ENCODE results near the gene ZNF367.

Gene ZNF367
- 2.4 to 31.2 (median 9.8) reads per million in 18 experiments for total RNA-seq

- DNase-seq, result peak; percentile 97
These were observed at the start of gene ZNF367 for GRCh38 chr9:96418083-96418919. ZNF367 (minus strand) TSS chr9:96418370; CDS start chr9:96418032, 338 bp downstream.

GRCh38 chr9:96467784-96468183 is 49.6 kb upstream of the ZNF367 start:
- DNase-seq, result no peak

- no peak for DNase-seq
These were observed 46.3 kb upstream of the ZNF367 start for GRCh38 chr9:96464426-96464825.

GRCh38 chr9:96462541-96462940 is 44.4 kb upstream of the ZNF367 start:
- DNase-seq, result no peak

- DNase-seq, result no peak
These were observed 43.2 kb upstream of the ZNF367 start for GRCh38 chr9:96461336-96461735.

GRCh38 chr9:96460882-96461281 is 42.7 kb upstream of the ZNF367 start:
- no peak for DNase-seq

GRCh38 chr9:96460470-96460869 is 42.3 kb upstream of the ZNF367 start:
- DNase-seq, result no peak

GRCh38 chr9:96459268-96460007 is 41.3 kb upstream of the ZNF367 start:
- no peak for DNase-seq

GRCh38 chr9:96458226-96458625 is 40.1 kb upstream of the ZNF367 start:
- no peak for DNase-seq

- peak; percentile 9 to 17 for DNase-seq
These were observed 39.1 kb upstream of the ZNF367 start for GRCh38 chr9:96457266-96457665.

- no peak for DNase-seq
These were observed 35.5 kb upstream of the ZNF367 start for GRCh38 chr9:96453625-96454024.

- no peak for DNase-seq
These were observed 32.7 kb upstream of the ZNF367 start for GRCh38 chr9:96450613-96451528.

GRCh38 chr9:96449845-96450612 is 31.9 kb upstream of the ZNF367 start, which contains the start of gene HABP4:
HABP4 (plus strand) TSS chr9:96450169; CDS start chr9:96450280, 111 bp downstream.
- DNase-seq, result peak; percentile 95 to 97

GRCh38 chr9:96449523-96449844 is 31.3 kb upstream of the ZNF367 start:
- no peak for DNase-seq

GRCh38 chr9:96448546-96449170 is 30.5 kb upstream of the ZNF367 start:
- DNase-seq, result no peak

GRCh38 chr9:96447406-96447805 is 29.2 kb upstream of the ZNF367 start:
- no peak for DNase-seq

GRCh38 chr9:96442491-96442890 is 24.3 kb upstream of the ZNF367 start:
- peak in 1 of 2 donors; percentile 52 for DNase-seq

- DNase-seq, result peak; percentile 64 to 66
These were observed 23.8 kb upstream of the ZNF367 start for GRCh38 chr9:96441798-96442445.

- DNase-seq, result no peak
These were observed 22.6 kb upstream of the ZNF367 start for GRCh38 chr9:96440671-96441199.

GRCh38 chr9:96437454-96437853 is 19.3 kb upstream of the ZNF367 start:
- DNase-seq, result no peak
